AG08396 (cell line): ENCODE measurements around the gene RWDD3.

Source experiments
- DNase-seq: peaks from one replicate; pipeline ENCODE4 v3.0.0; 2012; ENCODE audit warnings: low spot score, mixed read lengths

RWDD3 gene

GRCh38 chr1:95282518-95282895 lies 48.5 kb downstream of the RWDD3 start:
- no peak for DNase-seq

GRCh38 chr1:95284420-95284819 lies 50.4 kb downstream of the RWDD3 start:
- DNase-seq: no peak

GRCh38 chr1:95286479-95286878 lies 52.5 kb downstream of the RWDD3 start:
- no peak for DNase-seq

GRCh38 chr1:95287081-95287480 lies 53.1 kb downstream of the RWDD3 start:
- no peak for DNase-seq

- no peak for DNase-seq
Measured at GRCh38 chr1:95287825-95288224, 53.8 kb downstream of the RWDD3 start.
